Measurements from ENCODE around the gene TICAM1.

DNA sequence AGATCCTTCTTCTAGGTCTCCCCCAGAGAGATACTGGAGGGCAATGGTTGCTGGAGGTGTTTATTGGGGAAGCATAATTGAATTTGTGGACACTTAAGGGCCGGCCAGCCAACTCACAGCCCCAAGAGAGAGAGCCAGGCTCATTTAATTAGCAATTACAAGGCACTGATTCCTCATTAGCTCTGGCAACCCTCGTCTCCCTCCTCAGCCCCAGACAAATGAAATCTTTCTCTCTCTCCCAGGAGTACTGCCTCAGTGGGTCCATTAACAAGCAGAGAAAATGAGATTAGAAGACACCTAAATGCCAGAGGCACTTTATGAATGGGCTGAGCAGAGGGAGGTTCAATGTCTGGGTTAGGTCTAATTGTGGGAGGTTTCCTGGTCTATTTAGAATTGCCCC is 58.9 kb downstream of the TICAM1 start:
- TF ChIP-seq POLR2A (IDR thresholded peaks at IDR 0.05): no peak
- TF ChIP-seq, protein P1, sequence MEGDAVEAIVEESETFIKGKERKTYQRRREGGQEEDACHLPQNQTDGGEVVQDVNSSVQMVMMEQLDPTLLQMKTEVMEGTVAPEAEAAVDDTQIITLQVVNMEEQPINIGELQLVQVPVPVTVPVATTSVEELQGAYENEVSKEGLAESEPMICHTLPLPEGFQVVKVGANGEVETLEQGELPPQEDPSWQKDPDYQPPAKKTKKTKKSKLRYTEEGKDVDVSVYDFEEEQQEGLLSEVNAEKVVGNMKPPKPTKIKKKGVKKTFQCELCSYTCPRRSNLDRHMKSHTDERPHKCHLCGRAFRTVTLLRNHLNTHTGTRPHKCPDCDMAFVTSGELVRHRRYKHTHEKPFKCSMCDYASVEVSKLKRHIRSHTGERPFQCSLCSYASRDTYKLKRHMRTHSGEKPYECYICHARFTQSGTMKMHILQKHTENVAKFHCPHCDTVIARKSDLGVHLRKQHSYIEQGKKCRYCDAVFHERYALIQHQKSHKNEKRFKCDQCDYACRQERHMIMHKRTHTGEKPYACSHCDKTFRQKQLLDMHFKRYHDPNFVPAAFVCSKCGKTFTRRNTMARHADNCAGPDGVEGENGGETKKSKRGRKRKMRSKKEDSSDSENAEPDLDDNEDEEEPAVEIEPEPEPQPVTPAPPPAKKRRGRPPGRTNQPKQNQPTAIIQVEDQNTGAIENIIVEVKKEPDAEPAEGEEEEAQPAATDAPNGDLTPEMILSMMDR (IDR thresholded peaks at IDR 0.05): no peak

Measured in tibial nerve (tissue), 3 donors.